ENCODE measurements around the gene CPNE6.
"Not testable (repeated sequence)": the region's sequence is repeated elsewhere in the genome, so short reads cannot be mapped to it uniquely, and the experiment has no call there.

CPNE6 gene

DNA sequence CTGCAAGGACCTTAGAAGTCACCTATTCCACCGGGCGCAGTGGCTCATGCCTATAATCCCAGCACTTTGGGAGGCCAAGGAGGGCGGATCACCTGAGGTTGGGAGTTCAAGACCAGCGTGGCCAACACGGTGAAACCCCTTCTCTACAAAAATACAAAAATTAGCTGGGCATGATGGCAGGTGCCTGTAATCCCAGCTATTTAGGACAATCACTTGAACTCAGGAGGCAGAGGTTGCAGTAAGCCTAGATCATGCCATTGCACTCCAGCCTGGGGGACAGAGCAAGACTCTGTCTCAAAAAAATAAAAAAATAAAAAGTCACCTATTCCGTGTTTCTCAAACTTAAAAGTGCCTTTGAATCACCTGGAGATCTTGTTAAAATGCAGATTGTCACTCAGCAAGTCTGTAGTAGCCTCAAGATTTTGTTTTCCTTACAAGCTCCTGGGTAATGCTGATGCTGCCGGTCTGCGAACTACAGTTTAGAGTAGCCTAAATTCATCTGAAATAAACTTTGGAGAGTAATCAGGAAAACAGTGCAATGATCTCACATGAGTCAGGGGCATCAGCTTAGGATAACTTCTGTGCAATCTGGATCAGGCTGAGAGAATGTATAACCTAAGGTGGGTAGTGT, 34.4 kb downstream of the CPNE6 start:
- DNase-seq (ENCODE audit: low spot score), result not testable (repeated sequence)

DNA sequence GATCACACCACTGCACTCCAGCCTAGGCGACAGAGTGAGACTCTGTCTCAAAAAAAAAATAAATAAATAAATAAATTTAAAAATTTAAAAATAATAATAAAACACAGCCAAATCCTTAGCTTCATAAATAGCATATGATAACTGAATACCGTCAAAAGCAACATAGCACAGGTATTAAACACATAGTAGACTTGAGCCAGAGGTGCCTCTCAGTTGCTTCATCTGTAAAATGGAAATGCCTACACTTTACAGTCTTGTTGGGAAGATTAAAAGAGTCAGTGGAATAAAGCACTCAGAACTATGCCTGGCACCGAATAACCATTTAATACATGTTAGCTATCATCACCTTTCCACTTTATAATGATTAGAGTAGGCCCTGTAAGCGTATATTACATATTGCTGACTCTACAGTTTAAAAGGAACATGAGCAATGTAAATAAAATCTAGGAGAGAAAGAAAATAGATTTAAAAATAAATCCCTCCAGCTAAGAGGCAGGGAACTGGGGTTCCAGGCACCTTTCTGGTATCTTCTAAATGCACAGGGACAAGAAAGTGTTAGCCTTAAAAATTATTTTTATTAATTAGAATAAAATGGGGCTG, 35.4 kb downstream of the CPNE6 start:
- no peak for DNase-seq (ENCODE audit: low spot score)

DNA sequence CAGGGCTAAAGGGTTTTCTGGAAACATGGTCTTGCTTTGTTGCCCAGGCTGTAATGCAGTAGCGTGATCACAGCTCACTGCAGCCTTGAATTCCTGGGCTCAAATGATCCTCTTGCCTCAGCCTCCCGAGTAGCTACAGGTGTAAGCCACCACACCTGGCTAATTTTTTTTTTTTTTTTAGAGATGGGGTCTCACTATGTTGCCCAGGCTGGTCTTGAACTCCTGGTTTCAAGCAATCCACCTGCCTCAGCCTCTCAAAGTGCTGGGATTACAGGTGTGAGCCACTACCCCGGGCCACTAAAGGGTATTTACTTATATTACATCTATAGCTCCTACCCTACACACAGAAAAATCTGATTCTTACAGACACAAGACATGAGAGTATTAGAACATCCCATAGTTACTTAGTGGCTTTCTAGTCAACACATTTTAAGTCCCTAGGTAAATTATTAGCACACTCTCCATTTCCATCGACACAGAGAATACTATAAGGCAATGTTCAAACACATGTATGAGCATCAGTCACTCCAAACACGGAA, 37.0 kb downstream of the CPNE6 start:
- no peak for DNase-seq (ENCODE audit: low spot score)

DNA sequence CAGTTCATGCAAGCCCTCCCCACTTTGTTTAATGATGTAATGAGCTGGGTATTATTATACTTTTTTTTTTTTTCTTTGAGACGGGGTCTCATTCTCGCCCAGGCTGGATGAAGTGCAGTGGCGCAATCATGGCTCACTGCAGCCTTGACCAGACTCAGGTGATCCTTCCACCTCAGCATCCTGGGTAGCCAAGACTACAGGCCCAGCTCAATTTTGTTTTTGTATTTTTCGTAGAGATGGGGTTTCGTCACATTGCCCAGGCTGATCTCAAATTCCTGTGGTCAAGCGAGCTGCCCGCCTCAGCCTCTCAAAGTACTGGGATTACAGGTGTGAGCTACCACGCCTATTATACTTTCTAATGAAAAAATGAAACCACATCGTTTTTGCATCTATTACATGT, 38.7 kb downstream of the CPNE6 start:
- no peak for DNase-seq (ENCODE audit: low spot score)

DNA sequence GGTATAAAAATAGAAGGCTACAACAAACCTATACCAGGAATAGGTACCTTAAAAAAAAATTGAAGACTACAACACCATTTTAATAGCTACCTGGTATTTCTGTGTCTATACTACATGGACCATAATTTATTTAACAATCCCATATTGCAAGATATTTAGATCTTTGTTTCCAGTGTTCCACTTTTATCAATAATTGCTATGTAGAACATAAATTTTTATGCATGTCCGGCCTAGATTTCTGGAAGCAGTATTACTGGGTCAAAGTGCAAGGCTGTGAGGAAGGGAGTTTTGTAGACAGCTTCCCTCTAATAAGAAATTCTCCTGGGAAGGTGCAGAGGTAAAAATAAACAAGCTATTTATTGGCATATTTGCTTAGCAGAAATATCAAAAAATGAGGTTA, 39.2 kb downstream of the CPNE6 start:
- no peak for DNase-seq (ENCODE audit: low spot score)

DNA sequence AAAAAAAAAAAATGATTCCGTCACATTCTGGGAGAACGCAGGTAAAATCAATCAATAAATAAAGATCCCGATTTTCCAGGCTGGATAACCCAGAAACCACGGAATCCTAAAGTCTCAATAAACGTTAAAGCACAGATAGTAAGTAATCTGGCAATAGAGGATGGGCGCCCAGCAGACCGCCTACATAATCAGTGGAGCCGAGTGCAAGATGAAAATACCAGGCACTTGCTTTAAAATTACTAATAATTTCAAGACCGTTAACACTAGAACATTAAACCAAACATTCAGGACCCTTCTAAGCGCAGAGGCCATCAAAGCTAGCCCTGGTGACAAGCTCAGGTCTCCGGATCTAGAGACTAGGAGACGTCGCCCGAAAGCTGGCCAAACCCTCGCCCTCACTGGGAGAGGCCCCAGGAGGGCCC, 42.0 kb downstream of the CPNE6 start:
- no peak for DNase-seq (ENCODE audit: low spot score)

DNA sequence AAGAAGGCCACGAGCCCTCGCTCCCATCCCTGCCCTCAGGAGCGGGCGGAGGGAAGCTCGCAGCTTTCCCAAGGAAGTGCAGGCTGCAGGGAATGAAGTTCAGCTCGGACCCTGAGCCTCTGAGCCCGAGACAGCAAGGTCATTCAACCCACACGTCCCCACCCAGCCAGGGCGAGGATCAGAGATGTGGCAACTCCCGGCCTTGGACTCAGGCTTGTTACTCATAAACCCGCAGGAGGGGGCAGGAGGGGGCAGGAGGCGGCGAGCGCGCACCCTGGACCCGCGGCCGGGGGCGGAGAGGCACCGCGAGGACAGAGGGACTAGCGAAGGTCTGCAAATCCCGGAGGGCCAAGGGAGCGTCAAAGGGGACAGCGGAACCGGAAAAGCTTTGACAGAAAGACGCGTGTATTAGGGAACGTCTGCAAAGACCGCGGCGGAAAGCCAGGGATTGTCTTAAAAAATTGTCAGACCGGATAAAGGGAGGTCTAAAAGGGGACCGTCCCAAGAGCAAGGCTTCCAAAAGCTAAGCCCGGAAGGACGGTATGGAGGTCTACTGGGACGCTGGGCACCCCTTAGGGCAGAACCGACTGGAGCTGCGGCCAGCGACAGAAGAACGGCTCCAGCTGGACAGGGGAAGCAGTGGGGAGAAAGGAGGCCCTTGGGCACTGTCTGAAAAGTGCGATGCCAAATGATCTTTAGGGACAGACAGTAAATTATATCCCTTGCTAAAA, 42.6 kb downstream of the CPNE6 start:
- peak; percentile 81 for DNase-seq (ENCODE audit: low spot score)

DNA sequence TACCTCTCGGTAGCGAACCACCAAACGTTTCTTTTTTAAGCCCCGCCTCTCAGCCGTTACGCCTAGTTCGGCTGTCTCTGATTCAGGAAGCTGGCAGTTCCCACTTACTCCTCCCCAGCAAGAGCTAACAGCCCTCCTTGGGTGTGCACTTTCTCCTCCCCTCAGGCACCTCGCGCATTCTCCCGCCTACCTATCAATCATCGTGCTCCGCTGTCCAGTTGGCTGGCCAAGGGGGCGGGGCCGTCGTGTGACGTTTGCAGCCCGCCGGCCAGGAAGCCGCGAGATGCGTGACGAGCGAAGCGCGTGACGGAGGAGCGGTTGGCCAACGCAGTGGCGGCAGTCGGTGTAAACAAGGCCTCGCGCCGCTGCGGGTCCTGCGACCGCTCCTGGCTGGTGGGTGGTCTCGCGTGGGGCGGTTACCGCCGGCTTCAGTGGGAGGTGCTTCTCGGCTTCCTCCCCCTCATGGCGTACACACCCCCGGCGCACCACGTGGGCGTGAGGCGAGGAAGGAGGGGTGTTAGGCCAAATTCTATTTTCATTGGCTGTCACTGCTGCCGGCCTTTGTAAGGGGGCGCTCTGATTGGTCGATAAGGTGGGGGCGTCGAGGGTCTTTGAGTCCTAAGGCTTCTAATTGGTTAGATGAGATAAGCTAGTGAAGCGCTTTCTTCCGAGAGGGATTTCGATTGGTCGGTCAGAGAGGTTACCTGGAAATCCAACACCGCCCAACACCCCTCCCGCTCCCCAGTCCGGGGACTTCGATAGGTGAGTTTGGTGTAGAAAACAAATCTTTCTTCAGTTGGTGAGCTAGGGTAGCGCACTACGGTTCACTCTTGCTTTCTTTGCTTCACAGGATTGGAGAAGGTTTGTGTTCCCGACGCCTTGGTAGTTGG, 43.4 kb downstream of the CPNE6 start, which contains the start of the genes DCAF11 and NRL:
TSS of gene DCAF11 (plus strand) at position 246 of the 890 bp plus-strand sequence. CDS start 818 bp downstream, outside the sequence.
TSS of gene NRL (minus strand) at position 418 of the 890 bp plus-strand sequence. CDS start 32,101 bp downstream, outside the sequence.
- DNase-seq (ENCODE audit: low spot score), result peak; percentile 99

DNA sequence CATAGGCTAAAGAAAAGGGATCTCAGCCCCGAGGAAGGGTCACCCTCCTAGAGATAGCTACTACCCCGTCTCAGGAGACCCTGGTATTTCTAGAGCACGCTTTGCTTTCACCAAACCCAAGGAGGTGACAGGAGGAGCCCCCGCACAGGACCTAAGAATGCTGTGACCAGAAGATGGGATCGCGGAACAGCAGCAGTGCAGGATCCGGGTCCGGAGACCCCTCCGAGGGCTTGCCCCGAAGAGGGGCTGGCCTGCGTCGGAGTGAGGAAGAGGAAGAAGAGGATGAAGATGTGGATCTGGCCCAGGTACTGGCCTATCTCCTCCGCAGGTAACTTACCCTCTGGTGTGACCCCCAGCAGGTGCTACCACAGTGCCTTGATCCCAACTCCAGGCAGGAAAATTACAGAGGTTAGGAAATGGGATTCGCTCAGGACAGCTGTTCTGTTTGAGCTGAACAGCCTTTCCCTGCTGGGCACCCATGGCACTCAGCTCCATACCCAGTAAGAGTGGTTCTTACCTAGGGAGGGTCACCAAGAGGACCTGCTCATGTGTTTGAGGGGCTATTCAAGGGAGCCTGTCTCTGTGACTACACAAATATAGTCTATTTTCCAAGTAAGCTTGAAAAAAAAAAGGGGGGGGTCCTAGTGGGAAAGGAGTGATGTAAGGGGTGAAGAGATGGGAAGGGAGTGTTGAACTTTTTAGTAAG, 44.2 kb downstream of the CPNE6 start:
- DNase-seq (ENCODE audit: low spot score), result no peak

DNA sequence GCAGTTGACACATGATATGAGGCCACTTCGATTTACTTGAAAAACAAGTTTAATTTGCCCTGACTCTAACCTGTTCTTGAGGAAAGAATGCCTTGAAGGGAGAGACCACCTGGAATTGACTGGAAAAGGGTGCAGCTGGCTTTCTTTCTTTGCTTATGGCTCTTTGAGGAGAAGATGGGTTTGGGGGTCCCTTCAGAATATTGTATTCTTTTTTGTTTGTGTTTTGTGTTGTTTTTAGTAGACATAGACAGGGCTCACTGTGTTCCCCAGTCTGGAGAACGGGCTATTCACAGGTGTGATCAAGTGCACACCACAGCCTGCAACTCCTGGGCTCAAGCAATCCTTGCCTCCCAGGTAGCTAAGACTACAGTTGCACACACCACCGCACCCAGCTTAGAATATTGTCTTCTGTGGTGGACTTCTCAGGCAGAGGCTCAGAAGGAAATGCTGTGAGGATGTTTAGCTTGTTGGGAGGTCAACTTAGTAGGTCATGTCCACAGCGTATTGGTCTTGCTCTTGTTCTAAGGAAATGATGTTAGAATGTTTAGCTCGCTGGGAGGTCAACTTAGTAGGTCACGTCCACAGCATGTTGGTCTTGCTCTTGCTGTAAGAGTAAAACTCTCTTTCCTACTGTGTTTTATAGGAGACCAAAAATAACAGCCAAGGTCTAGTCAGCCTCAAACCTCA, 44.9 kb downstream of the CPNE6 start:
- no peak for DNase-seq (ENCODE audit: low spot score)

DNA sequence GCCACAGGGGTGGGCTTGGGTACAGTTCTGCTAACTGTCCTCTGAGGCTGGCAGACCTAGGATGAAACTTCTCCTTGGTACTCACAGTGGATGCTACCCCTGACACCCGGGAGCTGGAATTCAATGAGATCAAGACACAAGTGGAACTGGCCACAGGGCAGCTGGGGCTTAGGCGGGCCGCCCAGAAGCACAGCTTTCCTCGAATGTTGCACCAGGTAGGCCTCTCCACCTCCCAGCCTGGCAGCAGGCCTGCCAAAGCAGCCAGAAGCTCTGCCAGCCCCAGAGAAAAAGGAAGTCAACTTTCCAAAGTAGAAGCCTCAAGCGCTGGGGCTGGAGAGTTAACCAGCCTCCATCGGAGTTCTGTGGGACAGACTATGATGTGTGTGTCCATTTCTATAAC, 45.8 kb downstream of the CPNE6 start:
- DNase-seq (ENCODE audit: low spot score), result no peak

DNA sequence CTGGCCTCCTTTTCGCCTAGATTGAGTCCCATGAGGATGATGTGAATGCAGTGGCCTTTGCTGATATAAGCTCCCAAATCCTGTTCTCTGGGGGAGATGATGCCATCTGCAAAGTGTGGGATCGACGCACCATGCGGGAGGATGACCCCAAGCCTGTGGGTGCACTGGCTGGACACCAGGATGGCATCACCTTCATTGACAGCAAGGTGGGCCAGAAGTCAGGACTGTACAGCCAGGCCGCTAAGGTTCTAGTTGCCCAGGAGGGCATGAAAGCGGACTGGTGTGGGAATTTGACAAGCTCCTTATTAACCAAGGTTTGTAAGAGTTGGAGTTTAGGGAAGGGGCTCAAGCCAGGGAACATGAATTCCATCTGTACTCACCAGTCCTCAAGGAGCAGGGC, 48.3 kb downstream of the CPNE6 start:
- no peak for DNase-seq (ENCODE audit: low spot score)

DNA sequence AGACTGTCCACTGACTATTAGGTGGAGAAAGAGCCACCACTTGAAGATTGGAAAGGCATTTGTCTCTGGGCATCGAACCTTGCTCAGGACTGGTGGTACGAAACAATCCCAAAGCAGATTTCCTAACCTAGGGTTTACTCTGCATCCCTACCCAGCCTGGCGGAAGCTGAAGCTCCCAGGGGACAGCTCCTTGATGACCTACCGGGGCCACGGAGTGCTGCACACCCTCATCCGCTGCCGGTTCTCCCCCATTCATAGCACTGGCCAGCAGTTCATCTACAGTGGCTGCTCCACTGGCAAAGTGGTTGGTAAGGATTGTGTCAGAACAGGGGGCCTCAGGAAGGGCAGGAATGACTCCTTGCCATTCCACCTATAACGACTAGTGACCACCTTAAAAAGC, 49.8 kb downstream of the CPNE6 start:
- DNase-seq (ENCODE audit: low spot score), result no peak

DNA sequence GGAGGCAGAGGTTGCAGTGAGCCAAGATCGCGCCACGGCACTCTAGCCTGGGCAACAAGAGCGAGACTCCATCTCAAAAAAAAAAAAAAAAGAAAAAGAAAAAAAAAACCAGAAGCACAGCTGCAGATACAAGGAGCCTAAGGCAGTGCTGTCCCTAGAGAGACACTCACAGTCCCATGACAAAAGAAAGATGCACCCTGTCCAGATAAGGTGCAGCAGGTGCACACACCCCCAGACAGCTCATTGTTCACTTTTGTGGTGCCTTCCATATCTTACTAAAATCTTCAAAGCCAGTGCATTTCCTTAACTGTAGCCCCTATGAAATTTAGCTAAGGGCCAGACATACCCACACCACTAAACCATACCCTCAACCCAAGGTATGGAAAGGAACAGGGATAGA, 51.1 kb downstream of the CPNE6 start:
- DNase-seq (ENCODE audit: low spot score), result no peak

DNA sequence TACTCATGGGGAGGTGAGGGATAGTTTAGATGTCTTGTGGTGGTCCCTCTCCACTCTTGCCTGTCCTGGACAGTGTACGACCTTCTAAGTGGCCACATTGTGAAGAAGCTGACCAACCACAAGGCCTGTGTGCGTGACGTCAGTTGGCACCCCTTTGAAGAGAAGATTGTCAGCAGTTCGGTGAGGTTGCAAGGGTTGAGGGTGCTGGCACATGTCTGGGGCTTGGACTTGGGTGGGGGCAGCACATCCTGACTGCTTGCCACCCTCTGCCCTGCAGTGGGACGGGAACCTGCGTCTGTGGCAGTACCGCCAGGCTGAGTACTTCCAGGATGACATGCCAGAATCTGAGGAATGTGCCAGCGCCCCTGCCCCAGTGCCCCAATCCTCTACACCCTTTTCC, 51.5 kb downstream of the CPNE6 start:
- no peak for DNase-seq (ENCODE audit: low spot score)

DNA sequence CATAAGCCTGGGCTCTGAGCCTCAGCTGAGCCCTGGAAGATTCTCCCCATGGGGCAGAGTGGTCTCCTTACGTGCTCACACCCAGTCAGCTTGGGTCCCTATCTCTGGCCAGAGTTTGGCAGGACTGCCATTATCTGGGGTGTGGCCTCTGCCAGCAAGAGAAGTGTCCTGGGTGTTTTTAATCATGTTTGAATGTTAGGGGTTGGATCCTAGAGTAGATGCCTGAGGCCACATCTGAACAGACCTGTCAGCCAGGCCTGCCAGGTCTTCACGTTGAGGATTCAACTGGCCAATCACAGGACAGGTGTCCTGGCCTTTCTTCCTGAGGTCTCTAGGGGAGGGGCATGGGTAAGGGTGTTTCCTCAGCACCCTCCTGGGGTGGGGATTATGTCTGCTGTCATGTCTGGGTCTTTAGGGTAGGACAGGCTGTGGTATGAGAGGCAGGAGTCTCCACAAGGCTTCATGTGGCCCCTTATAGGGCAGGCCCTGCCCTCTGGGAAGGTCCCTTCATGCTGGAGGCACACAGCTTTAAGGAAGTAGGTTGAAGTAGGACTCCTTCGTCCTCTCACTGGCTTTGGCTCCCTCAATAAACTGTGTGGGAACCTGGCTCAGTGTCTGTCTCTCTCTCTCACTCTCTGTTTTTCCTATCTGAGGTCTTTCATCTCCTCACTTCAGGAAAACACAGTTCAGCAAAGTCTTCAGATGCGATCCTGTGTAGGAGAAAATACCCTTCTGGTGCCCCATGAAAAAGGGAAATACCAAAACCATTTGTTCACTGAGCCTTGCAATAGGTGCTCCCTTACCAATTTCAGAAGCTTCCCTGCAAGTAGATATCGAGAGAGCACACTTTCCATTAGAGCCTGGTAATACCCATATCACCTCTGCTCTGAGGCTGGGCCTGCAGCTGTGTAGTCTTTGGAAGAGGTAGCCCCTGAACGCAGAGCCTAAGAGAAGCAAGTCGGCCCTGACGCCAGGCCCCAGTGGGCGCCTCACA, 52.4 kb downstream of the CPNE6 start:
- DNase-seq (ENCODE audit: low spot score), result no peak

DNA sequence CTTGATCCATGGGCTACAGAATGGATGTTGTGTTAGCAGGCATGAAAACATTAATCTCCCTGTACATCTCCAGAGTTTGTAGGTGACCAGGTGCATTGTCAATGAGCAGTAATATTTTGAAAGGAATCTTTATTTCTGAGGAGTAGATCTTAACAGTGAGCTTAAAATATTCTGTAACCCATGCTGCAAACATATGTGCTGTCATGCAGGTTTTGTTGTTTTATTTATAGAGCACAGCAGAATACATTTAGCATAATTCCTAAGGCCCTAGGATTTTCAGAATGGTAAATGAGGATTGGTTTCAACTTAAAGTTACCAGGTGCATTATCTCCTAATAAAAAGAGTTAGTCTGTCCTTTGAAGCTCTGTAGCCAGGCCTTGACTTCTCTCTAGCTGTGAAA, 55.6 kb downstream of the CPNE6 start:
- no peak for DNase-seq (ENCODE audit: low spot score)

DNA sequence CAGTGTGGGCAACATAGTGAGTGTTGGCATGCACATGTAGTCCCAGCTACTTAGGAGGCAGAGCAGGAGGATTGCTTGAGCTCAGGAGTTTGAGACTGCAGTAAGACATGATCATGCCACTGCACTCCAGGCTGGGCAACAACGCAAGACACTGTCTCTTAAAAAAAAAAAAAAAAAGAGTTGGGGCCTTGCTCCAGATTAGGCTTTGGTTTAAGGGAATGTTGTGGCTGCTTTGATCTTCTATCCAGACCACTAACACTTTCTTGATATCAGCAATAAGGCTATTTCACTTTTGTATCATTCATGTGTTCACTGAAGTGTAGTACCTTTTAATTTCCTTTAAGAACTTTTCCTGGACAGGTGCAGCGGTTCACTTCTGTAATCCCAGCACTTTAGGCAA, 56.3 kb downstream of the CPNE6 start:
- DNase-seq (ENCODE audit: low spot score), result no peak
